Non-pigmented ciliary epithelial cell (primary cell): Measurements from ENCODE around the gene ANTXR1.

Experiments
- DNase-seq: peaks from one replicate; pipeline ENCODE4 v3.0.0-alpha.2; 2010; ENCODE audit warnings: low read depth

The ANTXR1 gene

GRCh38 chr2:69013142-69013839, at the start of gene ANTXR1:
TSS of gene ANTXR1 (plus strand) at chr2:69013179. CDS start at chr2:69013500, 321 bp downstream.
- DNase-seq: no peak

- DNase-seq: no peak
These were observed 48.7 kb upstream of the ANTXR1 start for GRCh38 chr2:68964282-68964681.

- no peak for DNase-seq
These were observed 44.8 kb upstream of the ANTXR1 start for GRCh38 chr2:68968221-68968620.

- no peak for DNase-seq
These were observed 43.1 kb upstream of the ANTXR1 start for GRCh38 chr2:68969736-68970490.

- no peak for DNase-seq
These were observed 42.3 kb upstream of the ANTXR1 start for GRCh38 chr2:68970566-68971265.

GRCh38 chr2:68971591-68972231, 41.3 kb upstream of the ANTXR1 start:
- peak; percentile 89 for DNase-seq

GRCh38 chr2:68974251-68974650, 38.7 kb upstream of the ANTXR1 start, which contains the start of gene GKN1:
TSS of gene GKN1 (plus strand) at chr2:68974636. CDS start at chr2:68974678, 42 bp downstream.
- no peak for DNase-seq

GRCh38 chr2:68974946-68975665, 37.9 kb upstream of the ANTXR1 start:
- no peak for DNase-seq

- no peak for DNase-seq
These were observed 37.1 kb upstream of the ANTXR1 start for GRCh38 chr2:68975844-68976243.

GRCh38 chr2:68977453-68977852, 35.5 kb upstream of the ANTXR1 start:
- DNase-seq: no peak

GRCh38 chr2:68978098-68978497, 34.9 kb upstream of the ANTXR1 start:
- no peak for DNase-seq

- no peak for DNase-seq
These were observed 32.0 kb upstream of the ANTXR1 start for GRCh38 chr2:68980956-68981355.

GRCh38 chr2:68987021-68987503, 25.9 kb upstream of the ANTXR1 start:
- DNase-seq: no peak

- no peak for DNase-seq
These were observed 23.9 kb upstream of the ANTXR1 start for GRCh38 chr2:68989035-68989434.

- no peak for DNase-seq
These were observed 20.6 kb upstream of the ANTXR1 start for GRCh38 chr2:68992341-68992740.

GRCh38 chr2:68992933-68993332, 20.0 kb upstream of the ANTXR1 start:
- no peak for DNase-seq

GRCh38 chr2:68993660-68994059, 19.3 kb upstream of the ANTXR1 start:
- DNase-seq: no peak

GRCh38 chr2:68994864-68995263, 18.1 kb upstream of the ANTXR1 start:
- DNase-seq: no peak

GRCh38 chr2:68995916-68996315, 17.1 kb upstream of the ANTXR1 start:
- no peak for DNase-seq

- DNase-seq: no peak
These were observed 15.6 kb upstream of the ANTXR1 start for GRCh38 chr2:68997401-68997800.

- no peak for DNase-seq
These were observed 11.1 kb upstream of the ANTXR1 start for GRCh38 chr2:69001879-69002278.

- no peak for DNase-seq
These were observed 9.2 kb upstream of the ANTXR1 start for GRCh38 chr2:69003731-69004130.
